ENCODE data around the gene UBA3. TPM values are rescaled to one million over a fixed set of nuclear protein-coding genes. Genes with fewer than 3 reads are reported as not detected.

The UBA3 gene
- total RNA-seq, 1 experiment from 2014 or later, result 48.4 TPM

DNA sequence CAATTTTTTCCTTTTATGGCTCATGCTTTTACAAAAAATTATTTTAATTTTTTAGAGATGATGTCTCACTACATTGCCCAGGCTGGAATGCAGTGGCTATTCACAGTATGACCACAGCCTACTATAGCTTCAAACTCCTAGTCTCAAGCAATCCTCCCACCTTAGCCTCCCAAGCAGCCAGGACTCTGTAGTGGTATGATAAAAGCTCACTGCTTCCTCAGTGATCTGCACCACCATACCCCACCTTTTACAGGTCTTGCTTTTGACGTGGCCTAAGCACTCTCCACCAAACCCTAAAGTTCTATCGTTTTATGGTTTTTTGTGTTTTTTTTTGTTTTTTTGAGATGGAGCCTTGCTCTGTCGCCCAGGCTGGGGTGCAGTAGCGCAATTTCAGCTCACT lies 14.0 kb downstream of the UBA3 start:
- Histone ChIP-seq H3K36me3 (peaks cover 17% of the 10 kb centered on the region), H3K27ac (no peak overlapping the region), H3K27me3 (no peaks in the 10 kb centered on the region), H3K4me3 (no peak overlapping the region), H3K4me1 (no peaks in the 10 kb centered on the region), H3K9me3 (replicated peaks) (no peaks in the 10 kb centered on the region)
- no peak for DNase-seq

DNA sequence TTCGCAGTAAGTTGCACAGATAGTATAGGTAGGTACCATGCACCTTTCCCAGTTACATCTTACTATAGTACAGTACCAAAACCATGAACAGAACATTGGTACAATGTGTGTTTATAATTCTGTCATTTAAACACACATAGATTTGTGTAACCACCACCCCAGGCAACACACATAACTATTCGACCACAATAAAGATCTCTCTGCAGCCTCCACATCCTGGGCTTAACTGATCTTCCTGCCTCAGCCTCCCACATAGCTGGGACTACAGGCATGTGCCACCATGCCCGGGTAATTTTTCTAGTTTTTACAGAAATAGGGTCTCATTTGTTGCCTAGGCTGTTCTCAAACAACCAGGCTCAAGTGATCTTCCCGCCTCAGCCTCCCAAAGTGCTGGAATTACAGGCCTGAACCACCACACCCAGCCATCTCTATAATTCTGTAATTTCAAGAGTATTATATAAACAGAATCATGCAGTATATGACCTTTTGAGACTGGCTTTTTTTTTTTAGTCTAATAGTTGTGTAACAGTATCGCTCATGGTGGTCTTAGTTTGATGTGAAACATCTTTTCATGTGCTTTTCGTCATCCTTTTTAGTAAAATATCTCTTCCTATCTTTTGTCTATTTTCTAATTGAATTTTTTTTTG lies 14.7 kb downstream of the UBA3 start:
- Histone ChIP-seq H3K36me3 (peaks cover 17% of the 10 kb centered on the region), H3K9me3 (replicated peaks) (no peaks in the 10 kb centered on the region), H3K27me3 (no peaks in the 10 kb centered on the region), H3K4me1 (no peaks in the 10 kb centered on the region), H3K4me3 (no peak overlapping the region), H3K27ac (no peak overlapping the region)
- no peak for DNase-seq

DNA sequence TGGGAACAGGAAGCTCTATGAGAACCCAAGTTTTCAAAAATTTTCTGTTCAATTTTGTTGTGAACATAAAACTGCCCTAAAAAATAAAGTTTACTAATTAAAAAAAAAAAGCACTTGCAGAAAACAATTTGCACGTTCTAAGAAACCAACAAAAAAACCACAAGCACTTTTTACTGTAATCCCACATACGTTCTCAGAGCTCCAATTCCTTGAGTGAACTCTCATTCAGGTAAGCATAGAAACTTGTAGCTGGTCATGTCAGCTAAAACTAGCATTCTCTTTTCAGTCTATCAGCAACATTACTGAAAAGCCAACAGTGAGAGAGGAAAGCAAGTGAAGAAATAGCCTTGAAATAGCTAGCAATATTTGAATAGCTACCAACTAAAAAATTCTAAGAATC lies 16.5 kb downstream of the UBA3 start:
- Histone ChIP-seq H3K9me3 (replicated peaks) (no peaks in the 10 kb centered on the region), H3K27me3 (no peaks in the 10 kb centered on the region), H3K36me3 (peaks cover 17% of the 10 kb centered on the region), H3K4me1 (no peaks in the 10 kb centered on the region), H3K27ac (no peak overlapping the region), H3K4me3 (no peak overlapping the region)
- DNase-seq, result no peak

DNA sequence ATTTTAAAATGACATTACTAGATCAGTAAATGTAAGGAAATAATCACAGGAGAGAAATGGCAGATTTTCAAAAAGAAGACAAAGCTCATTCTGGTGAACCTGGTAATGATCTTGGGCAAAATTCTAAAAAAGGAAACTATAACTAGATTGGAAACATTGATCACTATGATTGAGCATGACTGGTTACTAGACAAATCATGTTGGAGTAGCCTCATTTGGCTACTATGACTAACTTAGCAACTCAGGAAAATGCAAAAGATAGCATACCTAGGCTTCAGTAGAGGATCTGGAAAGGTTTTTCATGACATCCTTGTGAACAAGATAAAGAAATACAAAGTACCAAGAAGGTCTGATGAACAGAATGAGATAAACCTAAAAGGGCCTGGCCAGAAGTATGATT lies 20.5 kb downstream of the UBA3 start:
- Histone ChIP-seq H3K27me3 (no peaks in the 10 kb centered on the region), H3K36me3 (peaks cover 29% of the 10 kb centered on the region), H3K4me3 (no peak overlapping the region), H3K27ac (no peak overlapping the region), H3K9me3 (replicated peaks) (no peaks in the 10 kb centered on the region), H3K4me1 (no peaks in the 10 kb centered on the region)
- no peak for DNase-seq

- H3K4me1 ChIP-seq, result no peaks in the 10 kb centered on the region
- peaks cover 31% of the 10 kb centered on the region for H3K36me3 ChIP-seq
- no peak for DNase-seq
- no peaks in the 10 kb centered on the region for H3K27me3 ChIP-seq
- H3K27ac ChIP-seq, result no peak overlapping the region
- no peak overlapping the region for H3K4me3 ChIP-seq
- no peaks in the 10 kb centered on the region for H3K9me3 ChIP-seq (replicated peaks)
These were observed 21.3 kb downstream of the UBA3 start for GRCh38 chr3:69058947-69059224.

- Histone ChIP-seq H3K4me1 (no peaks in the 10 kb centered on the region), H3K36me3 (peaks cover 31% of the 10 kb centered on the region), H3K4me3 (no peak overlapping the region), H3K27me3 (no peaks in the 10 kb centered on the region), H3K27ac (no peak overlapping the region), H3K9me3 (replicated peaks) (no peaks in the 10 kb centered on the region)
- no peak for DNase-seq
These were observed 21.8 kb downstream of the UBA3 start for GRCh38 chr3:69058180-69058946.

DNA sequence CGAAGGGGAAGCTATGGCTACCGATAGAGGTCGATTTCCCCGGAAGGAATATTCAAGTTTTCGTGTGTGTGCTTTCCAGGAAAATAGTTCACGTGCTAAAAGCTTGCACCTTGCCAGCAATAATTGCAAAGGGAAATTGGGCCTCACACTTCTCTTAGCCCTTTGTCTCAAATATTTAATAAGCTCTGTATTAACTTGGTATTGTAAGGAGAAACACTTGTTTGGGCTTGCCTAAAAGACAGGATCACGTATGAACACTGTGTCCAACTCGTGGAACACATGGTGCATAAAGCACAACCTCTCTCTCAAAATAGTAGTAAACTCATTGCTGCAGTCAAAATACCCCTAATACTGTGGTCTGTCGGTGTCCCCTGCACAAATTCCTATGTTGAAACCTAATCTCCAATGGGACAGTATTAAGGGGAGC lies 27.7 kb downstream of the UBA3 start:
- DNase-seq, result no peak
- Histone ChIP-seq H3K27ac (peak overlapping the region; percentile 62; the same call in 1 of the 2 replicates), H3K4me3 (peak overlapping the region; percentile 90), H3K27me3 (no peaks in the 10 kb centered on the region), H3K9me3 (replicated peaks) (no peaks in the 10 kb centered on the region), H3K4me1 (0 out of 2 replicates have a peak, but pooled peaks cover 4% of the 10 kb centered on the region), H3K36me3 (peaks cover 12% of the 10 kb centered on the region)

DNA sequence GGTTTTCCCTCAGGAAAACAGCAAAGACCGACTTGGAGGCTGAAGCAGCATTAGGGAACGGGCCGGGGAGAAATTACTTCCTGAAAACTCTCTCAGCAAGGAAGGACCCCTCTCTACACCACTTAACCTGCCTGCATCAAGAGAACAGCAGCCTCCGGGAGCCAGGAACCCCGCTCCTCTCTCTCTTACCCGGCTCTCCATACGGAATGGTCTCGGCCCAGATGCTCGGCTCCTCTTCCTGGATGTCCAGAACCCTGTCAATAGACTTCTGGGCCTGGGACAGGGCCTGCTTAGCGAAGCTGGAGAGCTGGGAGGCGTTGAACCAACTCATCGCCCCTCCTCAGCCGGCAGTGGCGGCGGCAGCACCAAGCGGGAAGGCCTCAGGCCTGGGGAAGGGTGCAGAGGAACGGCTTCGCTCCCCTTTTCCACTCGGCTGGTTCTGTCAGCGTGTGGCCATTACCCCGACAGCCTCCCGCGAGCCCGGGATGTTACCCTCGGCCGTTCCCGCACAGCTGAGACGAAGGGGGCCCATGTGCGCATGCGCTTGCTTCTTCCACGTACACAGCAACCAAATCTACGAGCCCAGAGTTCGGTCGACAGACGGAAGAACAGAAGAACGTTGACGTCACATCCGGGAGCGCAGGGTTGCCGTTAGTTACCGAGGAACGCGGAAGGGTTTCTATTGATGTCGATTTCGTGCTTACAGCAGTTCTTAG lies 28.3 kb downstream of the UBA3 start, which contains the start of gene TMF1:
TSS of gene TMF1 (minus strand) at position 578 of the 716 bp plus-strand sequence. CDS start at position 331, 247 bp downstream.
- H3K9me3 ChIP-seq (replicated peaks), result no peaks in the 10 kb centered on the region
- H3K27ac ChIP-seq, result peak within 1 kb of the TSS; percentile 62
- H3K4me1 ChIP-seq, result 0 out of 2 replicates have a peak, but pooled peaks cover 4% of the 10 kb centered on the region
- peak within 1 kb of the TSS; percentile 90 for H3K4me3 ChIP-seq
- no peaks in the 10 kb centered on the region for H3K27me3 ChIP-seq
- DNase-seq, result peak; percentile 93 to 95
- H3K36me3 ChIP-seq, result peaks cover 12% of the 10 kb centered on the region; the same call in 1 of the 2 replicates

DNA sequence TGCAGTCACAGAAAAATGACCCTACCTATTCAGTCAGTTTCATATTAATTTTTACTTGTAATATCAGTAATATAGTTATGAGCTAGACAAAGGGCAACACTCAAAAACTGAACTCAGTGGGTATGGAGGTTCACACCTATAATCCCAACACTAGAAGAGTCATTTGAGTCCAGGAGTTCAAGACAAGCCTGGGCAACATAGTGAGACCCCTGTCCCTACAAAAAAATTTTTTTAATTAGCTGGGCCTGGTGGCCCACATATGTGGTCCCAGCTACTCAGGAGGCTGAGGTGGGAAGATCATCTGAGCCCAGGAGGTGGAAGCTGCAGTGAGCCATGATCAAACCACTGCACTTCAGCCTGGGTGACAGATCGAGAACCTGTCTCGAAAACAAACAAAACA lies 31.2 kb downstream of the UBA3 start:
- Histone ChIP-seq H3K4me3 (no peak overlapping the region), H3K9me3 (replicated peaks) (no peaks in the 10 kb centered on the region), H3K4me1 (0 out of 2 replicates have a peak, but pooled peaks cover 4% of the 10 kb centered on the region), H3K36me3 (0 out of 2 replicates have a peak, but pooled peaks cover 2% of the 10 kb centered on the region), H3K27ac (no peak overlapping the region), H3K27me3 (no peaks in the 10 kb centered on the region)
- DNase-seq, result no peak

DNA sequence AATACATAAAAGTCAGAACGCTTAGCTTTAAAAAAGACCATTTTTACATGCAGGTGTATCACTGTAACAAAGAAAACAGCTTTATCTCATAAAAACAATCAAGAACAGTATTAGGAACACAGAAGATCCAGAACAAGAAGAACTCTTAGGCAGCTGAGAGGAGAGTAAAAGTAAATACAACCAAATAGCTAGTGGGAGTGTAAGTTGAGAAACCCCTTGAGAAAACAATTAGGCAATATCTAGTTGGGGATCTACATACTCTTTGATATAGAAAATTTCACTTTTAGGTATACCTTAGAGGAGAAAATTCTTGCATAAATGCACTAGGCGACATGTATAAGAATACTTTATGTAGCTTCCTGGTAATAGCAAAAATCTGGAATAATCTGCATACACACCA lies 35.6 kb downstream of the UBA3 start:
- Histone ChIP-seq H3K36me3 (peaks cover 10% of the 10 kb centered on the region), H3K9me3 (replicated peaks) (no peaks in the 10 kb centered on the region), H3K4me1 (no peaks in the 10 kb centered on the region), H3K4me3 (no peak overlapping the region), H3K27ac (no peak overlapping the region), H3K27me3 (no peaks in the 10 kb centered on the region)
- DNase-seq, result no peak

DNA sequence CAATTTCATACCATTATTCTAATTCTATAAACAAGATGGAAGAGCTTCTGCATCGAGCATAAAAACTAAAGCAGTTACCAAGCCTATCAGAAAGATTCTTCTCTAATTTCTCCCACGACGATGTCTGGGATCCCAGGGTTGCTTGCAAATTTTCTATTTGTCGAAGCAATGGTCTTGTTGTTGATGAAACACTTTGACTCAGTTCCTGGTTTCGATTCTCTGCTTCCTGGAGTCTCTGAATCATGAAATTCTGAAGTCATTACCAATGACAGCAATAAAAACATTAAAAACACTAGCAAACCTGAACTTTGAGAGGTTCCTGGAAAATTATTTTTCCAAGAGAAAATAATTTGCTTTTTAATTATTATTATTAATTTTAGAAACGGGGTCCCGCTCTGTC lies 46.7 kb downstream of the UBA3 start:
- Histone ChIP-seq H3K27ac (no peak overlapping the region), H3K9me3 (replicated peaks) (no peaks in the 10 kb centered on the region), H3K36me3 (peaks cover 10% of the 10 kb centered on the region; the same call in 1 of the 2 replicates), H3K4me3 (no peak overlapping the region), H3K4me1 (no peaks in the 10 kb centered on the region), H3K27me3 (no peaks in the 10 kb centered on the region)
- no peak for DNase-seq

GRCh38 chr3:69032737-69033136 lies 47.4 kb downstream of the UBA3 start:
- peaks cover 7% of the 10 kb centered on the region; the same call in 1 of the 2 replicates for H3K36me3 ChIP-seq

GRCh38 chr3:69032142-69032541 lies 48.0 kb downstream of the UBA3 start:
- DNase-seq, result no peak
- H3K4me3 ChIP-seq, result no peak overlapping the region
- H3K36me3 ChIP-seq, result peaks cover 7% of the 10 kb centered on the region; the same call in 1 of the 2 replicates
- no peaks in the 10 kb centered on the region for H3K4me1 ChIP-seq
- H3K27me3 ChIP-seq, result no peaks in the 10 kb centered on the region
- no peak overlapping the region for H3K27ac ChIP-seq
- H3K9me3 ChIP-seq (replicated peaks), result no peaks in the 10 kb centered on the region

More at GRCh38 chr3:69032737-69033136, 47.4 kb downstream of the UBA3 start:
- Histone ChIP-seq H3K4me3 (no peak overlapping the region), H3K27ac (no peak overlapping the region), H3K27me3 (no peaks in the 10 kb centered on the region), H3K4me1 (no peaks in the 10 kb centered on the region), H3K9me3 (replicated peaks) (no peaks in the 10 kb centered on the region)
- no peak for DNase-seq

- peaks cover 7% of the 10 kb centered on the region; the same call in 1 of the 2 replicates for H3K36me3 ChIP-seq
- DNase-seq, result no peak
- no peaks in the 10 kb centered on the region for H3K9me3 ChIP-seq (replicated peaks)
- no peaks in the 10 kb centered on the region for H3K4me1 ChIP-seq
- no peak overlapping the region for H3K27ac ChIP-seq
- H3K4me3 ChIP-seq, result no peak overlapping the region
- no peaks in the 10 kb centered on the region for H3K27me3 ChIP-seq
These were observed 48.5 kb downstream of the UBA3 start for GRCh38 chr3:69031635-69032034.

DNA sequence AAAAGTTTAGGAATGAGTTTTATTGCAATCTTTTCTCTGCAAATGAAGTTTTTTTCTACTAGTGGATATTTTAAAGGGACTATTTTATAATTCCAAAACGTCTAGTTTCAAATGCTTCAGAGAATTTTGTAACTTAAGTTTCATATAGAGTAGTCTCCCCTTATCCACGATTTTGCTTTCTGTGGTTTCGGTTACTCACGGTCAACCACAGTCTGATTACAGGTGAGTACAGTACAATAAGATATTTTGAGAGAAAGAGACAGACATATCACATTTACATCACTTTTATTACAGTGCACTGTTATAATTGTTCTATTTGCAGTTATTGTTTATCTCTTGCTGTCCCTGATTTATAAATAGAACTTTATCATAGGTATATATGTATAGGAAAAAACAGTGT lies 59.3 kb downstream of the UBA3 start:
- H3K9me3 ChIP-seq (replicated peaks), result no peaks in the 10 kb centered on the region
- no peak for DNase-seq
- H3K27ac ChIP-seq, result no peak overlapping the region
- H3K27me3 ChIP-seq, result no peaks in the 10 kb centered on the region
- H3K36me3 ChIP-seq, result no peaks in the 10 kb centered on the region; the same call in 1 of the 2 replicates
- no peaks in the 10 kb centered on the region for H3K4me1 ChIP-seq
- H3K4me3 ChIP-seq, result no peak overlapping the region
